ENCODE data around the gene RAB40C.

- TF ChIP-seq, protein P1, sequence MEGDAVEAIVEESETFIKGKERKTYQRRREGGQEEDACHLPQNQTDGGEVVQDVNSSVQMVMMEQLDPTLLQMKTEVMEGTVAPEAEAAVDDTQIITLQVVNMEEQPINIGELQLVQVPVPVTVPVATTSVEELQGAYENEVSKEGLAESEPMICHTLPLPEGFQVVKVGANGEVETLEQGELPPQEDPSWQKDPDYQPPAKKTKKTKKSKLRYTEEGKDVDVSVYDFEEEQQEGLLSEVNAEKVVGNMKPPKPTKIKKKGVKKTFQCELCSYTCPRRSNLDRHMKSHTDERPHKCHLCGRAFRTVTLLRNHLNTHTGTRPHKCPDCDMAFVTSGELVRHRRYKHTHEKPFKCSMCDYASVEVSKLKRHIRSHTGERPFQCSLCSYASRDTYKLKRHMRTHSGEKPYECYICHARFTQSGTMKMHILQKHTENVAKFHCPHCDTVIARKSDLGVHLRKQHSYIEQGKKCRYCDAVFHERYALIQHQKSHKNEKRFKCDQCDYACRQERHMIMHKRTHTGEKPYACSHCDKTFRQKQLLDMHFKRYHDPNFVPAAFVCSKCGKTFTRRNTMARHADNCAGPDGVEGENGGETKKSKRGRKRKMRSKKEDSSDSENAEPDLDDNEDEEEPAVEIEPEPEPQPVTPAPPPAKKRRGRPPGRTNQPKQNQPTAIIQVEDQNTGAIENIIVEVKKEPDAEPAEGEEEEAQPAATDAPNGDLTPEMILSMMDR (IDR thresholded peaks at IDR 0.05; ENCODE audit: low read length): no peak
- TF ChIP-seq EZH2 (optimal IDR thresholded peaks at IDR 0.05; ENCODE audit: low read depth, low read length): no peak
These were observed 83.0 kb downstream of the RAB40C start for GRCh38 chr16:672851-673250.

All from MM.1S (cell line).